SU-DHL-6 (cell line): ENCODE measurements around the gene TMEM30B.

ENCODE experiments used
- CTCF ChIP-seq: fragments of 200-600 bp; sonication (generic); IDR thresholded peaks from one replicate; pipeline ENCODE4 v1.5.1; 2017; ENCODE audit warnings: antibody characterized with exemption, mild to moderate bottlenecking, low read length, moderate library complexity; ENCODE audit not compliant: insufficient read depth, poor library complexity, severe bottlenecking
- EZH2phosphoT487 ChIP-seq: fragments of 200-600 bp; sonication (generic), shearing (Covaris generic); conservative IDR thresholded peaks from 2 replicates; pipeline ENCODE4 v1.6.1; 2018; ENCODE audit warnings: mild to moderate bottlenecking, antibody characterized with exemption, low read length, moderate library complexity, mixed read lengths

GRCh38 chr14:61270714-61271113, 10.4 kb downstream of the TMEM30B start:
- TF ChIP-seq CTCF = no peak
- no peak for TF ChIP-seq EZH2phosphoT487
